Activated CD4-positive, alpha-beta T cell treated with anti-CD3 and anti-CD28 coated beads for 4 hours (primary cell): ENCODE data around the gene KLK12.
"Not testable (repeated sequence)": the region's sequence is repeated elsewhere in the genome, so short reads cannot be mapped to it uniquely, and the experiment has no call there.

ENCODE experiments used
- DNase-seq, 2 donors: peaks; one replicate each; pipeline ENCODE4 v3.0.0-alpha.2; 2020

The KLK12 gene

DNA sequence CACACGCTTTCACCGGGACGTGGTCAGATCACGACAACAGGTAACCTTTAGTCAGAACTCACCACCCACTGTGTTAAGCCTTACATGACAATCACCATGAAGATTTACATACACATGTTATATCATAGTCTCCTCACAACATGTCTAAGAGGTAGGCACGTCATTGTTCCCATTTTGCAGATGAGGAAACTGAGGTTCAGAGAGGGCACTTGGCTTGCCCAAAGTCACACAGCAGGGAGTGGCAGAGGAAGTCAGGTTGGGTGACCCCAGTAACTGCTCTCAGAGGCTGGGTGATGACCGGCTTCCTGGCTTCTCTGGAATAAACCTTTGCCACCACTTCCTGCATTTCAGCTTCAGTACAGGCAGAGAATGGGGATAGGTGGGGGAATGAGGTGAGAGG lies 20.6 kb downstream of the KLK12 start:
- DNase-seq = no peak

GRCh38 chr19:51012661-51013190 lies 22.1 kb downstream of the KLK12 start:
- no peak for DNase-seq

DNA sequence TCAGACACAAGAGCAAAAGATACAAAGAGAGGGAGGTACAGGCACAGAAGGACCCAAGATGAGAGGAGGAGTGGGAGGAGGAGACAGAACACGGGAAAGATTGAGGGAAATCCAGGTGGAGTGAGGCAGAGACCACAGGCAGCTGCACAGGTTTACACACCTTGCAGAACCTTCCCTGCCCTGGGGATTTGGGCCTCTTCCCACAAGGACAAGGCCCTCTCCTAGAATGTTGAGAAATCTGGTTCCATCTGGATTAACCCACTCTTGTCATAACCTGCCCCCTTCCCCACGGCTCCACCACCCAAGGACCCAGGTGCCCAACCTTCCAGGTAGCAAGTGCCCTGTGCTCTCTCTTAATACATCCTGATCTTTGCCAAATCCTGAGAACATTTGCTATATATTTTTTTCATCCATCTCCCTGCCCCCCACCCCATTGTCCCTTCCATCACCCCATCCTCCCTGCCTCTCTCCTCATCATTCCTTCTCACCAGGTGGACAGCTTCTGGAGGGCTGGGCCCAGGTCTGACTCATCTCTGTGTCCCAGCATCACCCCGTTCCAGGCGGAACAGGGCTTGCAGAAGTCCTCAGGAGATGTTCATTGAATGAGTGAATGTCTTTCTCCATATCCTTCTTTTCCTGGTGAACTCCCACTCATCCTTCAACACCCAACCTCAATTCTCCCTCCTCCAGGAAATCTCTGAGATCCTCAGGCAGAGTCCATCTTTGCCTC lies 24.6 kb downstream of the KLK12 start:
- no peak for DNase-seq

GRCh38 chr19:51009061-51009891 lies 25.5 kb downstream of the KLK12 start:
- DNase-seq = no peak

DNA sequence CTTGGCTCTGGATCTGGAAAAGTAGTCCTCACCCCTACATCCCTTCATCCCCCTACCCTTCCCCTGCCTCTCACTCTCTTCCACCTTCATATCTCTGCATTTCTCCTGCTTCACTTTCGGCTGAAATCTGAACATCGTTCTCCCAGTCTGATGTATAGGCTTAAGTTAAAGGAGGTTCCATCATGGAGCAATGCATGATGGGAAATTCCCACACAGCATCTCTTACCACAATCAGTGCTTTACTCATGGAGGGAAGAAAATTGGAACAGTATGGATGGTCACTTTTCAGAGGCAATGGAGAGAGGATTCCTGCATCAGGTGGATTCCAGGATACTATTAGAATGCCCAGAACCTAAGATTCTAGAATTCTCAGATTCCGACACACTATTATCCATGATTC lies 27.3 kb downstream of the KLK12 start:
- DNase-seq = no peak

- no peak for DNase-seq
Measured at GRCh38 chr19:51006406-51006805, 28.4 kb downstream of the KLK12 start.

DNA sequence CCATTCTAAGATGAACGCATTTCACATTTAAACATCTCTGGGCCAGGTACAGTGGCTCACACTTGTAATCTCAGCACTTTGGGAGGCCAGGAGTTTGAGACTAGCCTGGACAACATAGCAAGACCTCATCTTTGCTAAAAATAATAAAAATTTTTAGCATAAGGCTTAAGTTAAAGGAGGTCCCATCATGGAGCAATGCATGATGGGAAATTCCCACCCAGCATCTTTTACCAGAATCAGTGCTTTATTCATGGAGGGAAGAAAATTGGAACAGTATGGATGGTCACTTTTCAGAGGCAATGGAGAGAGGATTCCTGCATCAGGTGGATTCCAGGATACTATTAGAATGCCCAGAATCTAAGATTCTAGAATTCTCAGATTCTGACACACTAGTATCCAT lies 29.6 kb downstream of the KLK12 start:
- DNase-seq = no peak

GRCh38 chr19:51003316-51003715 lies 31.5 kb downstream of the KLK12 start:
- no peak for DNase-seq

DNA sequence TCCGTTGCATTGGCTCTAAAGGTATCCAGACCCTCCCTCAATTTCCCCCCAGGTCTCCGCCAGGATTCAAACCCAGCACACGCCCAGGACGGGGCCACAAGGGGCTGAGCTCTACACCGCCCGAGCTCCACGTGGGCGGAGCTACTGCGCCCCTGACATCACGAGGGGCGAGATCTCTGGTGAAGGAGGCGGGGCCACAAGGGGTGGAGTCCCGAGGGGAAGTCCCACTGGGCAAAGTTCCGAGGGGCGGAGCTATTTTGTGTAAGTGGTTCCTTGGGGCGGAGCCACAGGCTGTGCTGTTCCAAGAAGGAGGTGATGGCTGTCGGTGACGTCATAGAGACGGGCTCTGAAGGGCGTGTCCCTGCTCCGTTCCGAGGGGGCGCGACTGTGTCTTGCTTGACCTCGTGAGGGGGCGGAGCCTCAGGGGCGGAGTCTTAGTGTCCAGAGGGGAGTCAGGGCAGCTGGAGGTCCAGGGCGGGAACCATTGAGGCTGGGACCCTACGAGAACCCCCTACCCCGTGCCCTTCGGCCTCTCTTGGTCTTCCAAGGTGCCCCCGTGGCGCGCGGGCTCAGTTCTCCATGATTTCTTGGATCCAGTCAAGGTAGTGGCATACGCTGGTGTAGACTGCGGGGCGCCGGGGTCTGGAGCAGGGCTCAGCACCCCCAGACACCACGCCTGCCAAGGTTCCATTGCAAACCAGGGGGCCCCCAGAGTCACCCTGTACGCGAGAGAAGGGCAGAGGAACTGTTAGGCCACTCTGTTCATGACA lies 32.1 kb downstream of the KLK12 start:
- DNase-seq = no peak

- no peak for DNase-seq
Measured at GRCh38 chr19:51002089-51002532, 32.7 kb downstream of the KLK12 start.

GRCh38 chr19:51001515-51001914 lies 33.3 kb downstream of the KLK12 start, which contains the start of gene KLK8:
Gene KLK8 (minus strand): TSS chr19:51001604. CDS start chr19:51001167, 437 bp downstream.
- DNase-seq = no peak

DNA sequence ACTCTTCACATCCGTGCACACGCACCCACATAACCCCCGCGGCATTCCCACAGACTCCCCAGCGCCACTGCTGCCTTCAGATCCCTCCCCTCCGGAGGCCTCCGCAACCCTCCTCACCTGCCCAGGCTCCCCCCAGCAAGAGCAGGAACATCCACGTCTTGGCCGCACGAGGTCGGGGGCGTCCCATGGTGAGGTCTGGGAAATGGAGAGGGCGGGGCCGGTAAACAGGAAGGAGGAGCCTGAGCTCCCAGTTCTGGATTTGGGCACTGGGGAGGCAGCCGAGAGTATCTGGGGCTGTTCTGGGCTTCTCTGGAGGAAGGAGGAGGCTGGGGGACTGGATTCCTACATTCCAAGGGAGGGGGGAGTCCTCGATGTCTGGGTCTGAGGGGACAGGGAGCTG lies 33.8 kb downstream of the KLK12 start:
- no peak for DNase-seq

- no peak for DNase-seq
Measured at GRCh38 chr19:51000426-51000825, 34.4 kb downstream of the KLK12 start.

DNA sequence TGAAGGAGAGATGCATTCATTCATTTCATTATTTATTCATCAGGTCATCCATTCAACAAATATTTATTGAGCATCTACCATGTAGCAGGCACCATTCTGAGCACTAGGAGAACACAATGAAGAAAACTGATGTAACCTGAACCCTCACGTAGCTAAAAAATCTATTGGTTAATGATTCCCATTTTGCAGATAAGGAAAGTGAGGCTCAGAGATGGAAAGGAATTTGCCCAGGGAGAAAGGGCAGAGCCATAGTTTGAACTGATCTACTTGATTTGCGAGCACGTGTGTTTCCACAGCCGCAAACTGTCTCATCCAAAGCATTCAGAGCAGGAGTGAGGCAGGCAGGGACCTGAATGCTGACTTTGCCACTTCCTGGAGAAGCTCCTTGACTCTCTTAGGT lies 36.1 kb downstream of the KLK12 start:
- no peak for DNase-seq

GRCh38 chr19:50998061-50998460 lies 36.7 kb downstream of the KLK12 start:
- DNase-seq = no peak

DNA sequence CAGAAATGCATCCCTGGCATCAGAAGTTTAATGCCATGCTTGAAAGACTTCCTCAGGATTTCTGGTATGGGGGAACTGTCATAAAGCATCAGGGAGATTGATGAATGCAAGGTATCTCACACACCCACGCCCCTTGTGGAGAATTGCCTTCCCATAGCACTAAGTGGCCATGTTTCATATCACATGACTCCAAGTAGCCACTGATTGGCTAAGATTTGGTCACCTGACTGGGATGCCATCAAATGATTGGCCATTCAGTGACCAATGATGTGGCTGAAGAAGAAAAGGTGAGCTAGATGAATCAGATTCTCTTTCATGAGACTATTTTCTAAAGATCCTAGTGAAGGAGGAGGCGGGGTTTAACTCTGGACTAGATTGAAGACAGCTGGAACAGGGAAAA lies 40.7 kb downstream of the KLK12 start:
- no peak for DNase-seq

GRCh38 chr19:50992666-50993035 lies 42.2 kb downstream of the KLK12 start:
- DNase-seq = no peak

DNA sequence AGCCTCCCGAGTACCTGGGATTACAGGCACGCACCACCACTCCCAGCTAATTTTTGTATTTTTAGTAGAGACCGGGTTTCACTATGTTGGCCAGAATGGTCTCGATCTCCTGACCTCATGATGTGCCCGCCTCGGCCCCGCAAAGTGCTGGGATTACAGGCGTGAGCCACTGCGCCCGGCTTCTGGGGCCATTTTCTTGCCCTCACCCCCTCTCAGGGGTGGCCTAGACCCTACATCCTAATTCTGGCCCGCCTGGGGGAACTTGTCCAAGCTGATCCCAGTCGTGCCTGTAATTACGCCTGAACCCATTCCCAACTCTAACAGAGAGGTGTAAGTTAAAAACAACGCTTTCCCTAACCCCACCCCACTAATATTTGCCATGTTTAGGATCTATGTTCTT lies 50.4 kb downstream of the KLK12 start:
- not testable (repeated sequence) for DNase-seq

DNA sequence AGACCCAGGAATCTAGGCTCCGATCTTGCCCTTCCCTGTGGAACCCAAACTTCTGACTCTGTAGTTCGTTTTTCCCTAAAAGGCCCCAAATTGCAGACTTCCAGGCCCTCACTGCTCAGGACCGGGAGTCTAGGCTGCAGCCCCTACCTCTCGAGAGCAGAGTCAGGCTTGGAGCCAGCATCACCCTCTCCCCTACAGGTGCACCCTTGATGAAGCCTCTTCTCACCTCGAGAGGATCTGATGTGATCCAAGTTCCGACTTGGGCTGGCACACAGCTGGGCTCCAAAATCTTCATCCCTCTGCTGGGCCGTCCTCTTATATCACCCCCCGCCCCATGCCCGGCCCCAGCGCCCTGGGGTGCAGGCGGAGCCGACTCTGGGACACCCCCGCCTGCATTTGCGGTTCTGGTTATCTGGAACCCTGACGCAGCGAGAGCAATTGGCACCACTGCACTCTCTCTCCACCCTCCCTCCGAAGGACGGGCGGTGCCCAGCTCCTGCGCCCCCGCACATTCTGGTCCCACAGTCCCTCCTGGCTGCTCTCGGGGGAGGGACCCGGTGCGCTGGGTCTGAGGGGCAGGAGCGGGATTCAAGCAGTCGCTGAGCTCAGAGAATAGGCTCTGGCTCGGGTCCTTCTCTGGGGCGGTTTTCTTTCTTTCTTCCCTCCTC lies 51.0 kb downstream of the KLK12 start, which contains the start of gene KLK7:
Gene KLK7, minus strand, starts transcription at position 293 of the 668 bp plus-strand sequence. CDS start 1,518 bp downstream, outside the sequence.
- DNase-seq = no peak

DNA sequence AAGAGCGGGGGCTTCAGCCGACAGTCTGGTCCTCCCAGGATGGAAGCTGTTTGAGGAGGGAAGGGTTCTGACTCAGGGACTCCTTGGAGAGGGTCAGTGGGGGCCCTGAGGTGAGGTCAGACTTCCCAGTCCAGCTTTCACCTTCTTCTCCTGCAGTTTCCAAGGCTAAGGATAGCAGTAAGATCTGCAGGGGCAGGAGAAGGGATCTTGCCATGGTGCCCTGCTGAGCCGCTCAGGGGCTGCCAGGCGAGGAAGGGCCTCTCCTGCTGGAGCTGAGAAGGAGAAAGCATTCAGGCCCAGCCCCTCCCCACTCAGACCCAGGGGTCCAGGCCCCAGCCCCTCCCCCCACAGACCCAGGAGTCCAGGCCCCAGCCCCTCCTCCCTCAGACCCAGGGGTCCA lies 52.6 kb downstream of the KLK12 start:
- DNase-seq = no peak

DNA sequence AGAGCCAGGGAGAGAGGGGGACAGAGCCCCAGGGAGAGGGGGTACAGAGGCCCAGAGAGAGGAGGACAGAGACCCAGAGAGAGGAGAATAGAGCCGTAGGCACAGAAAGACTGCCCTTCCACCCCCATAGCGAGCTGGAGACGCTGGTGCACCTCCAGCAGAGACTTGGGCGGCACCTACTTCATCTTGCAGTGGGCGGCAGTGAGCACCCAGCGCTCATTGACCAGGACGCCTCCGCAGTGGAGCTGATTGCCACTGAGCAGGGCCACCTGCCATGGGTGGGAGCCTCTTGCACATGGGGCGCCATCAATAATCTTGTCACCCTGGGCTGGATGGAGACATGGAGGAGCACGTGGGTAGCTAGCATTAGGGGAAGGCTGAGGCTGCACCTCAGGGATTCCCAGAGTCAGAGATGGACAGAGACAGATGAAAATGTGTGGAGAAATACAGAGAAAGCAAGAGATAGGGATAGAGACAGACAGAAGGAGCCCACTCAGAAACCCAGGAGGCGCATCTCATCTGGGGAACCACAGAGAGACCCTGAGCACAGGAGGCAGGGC lies 53.1 kb downstream of the KLK12 start:
- DNase-seq = no peak

DNA sequence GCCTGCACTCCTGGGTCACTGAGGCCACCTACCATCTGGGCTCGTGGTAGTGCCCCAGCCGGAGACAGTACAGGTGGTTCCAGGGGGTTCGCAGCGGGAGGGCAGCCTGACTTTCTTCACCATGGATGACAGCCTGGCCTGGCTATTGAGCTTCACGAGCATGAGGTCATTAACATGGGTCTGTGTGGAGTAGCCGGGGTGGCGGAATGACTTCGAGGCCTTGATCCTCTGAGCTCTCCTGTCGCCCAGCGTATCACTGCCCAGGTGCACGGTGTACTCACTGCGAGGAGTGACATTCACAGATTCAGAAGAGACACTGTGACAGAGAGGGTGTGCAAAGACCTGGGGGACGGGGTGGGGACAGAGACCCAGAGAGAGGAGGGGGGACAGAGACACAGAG lies 54.6 kb downstream of the KLK12 start:
- DNase-seq = no peak
